ENCODE results near the gene RAB1B.

DNA sequence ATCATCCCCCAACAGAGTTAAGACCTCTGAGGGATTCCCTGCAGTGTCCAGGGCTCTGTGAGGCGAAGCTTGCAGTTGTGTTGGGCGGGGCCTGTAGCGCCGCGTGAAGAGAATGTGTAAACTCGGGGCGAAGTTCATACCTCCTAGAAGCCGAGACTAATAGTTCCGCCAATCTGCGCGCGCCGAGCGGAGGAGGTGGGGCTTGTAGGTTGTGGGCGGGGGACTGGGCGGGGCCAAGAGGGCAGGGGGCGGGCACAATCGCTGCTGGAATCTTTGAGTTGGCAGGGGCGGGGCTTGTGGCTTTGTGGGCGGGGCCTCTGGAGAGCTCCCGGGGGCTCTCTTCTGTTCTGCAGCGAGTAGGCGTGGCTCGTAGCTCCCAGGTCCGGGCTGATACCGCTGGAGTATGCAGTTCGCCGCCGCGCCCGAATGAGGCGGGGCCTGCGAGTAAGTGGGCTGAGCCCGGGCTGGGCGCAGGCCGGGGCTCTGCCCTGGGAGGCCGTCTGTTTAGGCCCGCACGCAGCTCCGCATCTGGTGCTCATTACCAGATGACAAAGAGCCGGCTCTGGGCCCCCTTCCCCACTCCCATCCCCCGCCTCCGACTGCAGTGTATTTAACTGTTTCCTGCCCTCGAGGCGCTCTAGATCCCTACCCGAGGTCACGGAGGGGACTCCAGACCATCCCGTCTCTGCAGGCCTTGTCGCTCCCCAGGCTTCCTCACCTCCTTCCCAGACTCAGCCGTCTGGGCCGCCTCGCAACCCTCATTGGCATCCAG lies 44.3 kb downstream of the RAB1B start:
- TF ChIP-seq POLR2A (IDR thresholded peaks at IDR 0.05) = peak; percentile 19
- TF ChIP-seq, protein P1, sequence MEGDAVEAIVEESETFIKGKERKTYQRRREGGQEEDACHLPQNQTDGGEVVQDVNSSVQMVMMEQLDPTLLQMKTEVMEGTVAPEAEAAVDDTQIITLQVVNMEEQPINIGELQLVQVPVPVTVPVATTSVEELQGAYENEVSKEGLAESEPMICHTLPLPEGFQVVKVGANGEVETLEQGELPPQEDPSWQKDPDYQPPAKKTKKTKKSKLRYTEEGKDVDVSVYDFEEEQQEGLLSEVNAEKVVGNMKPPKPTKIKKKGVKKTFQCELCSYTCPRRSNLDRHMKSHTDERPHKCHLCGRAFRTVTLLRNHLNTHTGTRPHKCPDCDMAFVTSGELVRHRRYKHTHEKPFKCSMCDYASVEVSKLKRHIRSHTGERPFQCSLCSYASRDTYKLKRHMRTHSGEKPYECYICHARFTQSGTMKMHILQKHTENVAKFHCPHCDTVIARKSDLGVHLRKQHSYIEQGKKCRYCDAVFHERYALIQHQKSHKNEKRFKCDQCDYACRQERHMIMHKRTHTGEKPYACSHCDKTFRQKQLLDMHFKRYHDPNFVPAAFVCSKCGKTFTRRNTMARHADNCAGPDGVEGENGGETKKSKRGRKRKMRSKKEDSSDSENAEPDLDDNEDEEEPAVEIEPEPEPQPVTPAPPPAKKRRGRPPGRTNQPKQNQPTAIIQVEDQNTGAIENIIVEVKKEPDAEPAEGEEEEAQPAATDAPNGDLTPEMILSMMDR (IDR thresholded peaks at IDR 0.05) = no peak

All from transverse colon (tissue), 3 donors.